ENCODE results near the gene CSF2.

Gene CSF2

DNA sequence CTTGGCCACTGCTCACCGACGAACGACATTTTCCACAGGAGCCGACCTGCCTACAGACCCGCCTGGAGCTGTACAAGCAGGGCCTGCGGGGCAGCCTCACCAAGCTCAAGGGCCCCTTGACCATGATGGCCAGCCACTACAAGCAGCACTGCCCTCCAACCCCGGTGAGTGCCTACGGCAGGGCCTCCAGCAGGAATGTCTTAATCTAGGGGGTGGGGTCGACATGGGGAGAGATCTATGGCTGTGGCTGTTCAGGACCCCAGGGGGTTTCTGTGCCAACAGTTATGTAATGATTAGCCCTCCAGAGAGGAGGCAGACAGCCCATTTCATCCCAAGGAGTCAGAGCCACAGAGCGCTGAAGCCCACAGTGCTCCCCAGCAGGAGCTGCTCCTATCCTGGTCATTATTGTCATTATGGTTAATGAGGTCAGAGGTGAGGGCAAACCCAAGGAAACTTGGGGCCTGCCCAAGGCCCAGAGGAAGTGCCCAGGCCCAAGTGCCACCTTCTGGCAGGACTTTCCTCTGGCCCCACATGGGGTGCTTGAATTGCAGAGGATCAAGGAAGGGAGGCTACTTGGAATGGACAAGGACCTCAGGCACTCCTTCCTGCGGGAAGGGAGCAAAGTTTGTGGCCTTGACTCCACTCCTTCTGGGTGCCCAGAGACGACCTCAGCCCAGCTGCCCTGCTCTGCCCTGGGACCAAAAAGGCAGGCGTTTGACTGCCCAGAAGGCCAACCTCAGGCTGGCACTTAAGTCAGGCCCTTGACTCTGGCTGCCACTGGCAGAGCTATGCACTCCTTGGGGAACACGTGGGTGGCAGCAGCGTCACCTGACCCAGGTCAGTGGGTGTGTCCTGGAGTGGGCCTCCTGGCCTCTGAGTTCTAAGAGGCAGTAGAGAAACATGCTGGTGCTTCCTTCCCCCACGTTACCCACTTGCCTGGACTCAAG, 1.5 kb downstream of the CSF2 start:
- H3K4me3 ChIP-seq (ENCODE audit: low read depth, low read length), result no peak overlapping the region
- TF ChIP-seq, protein P1, sequence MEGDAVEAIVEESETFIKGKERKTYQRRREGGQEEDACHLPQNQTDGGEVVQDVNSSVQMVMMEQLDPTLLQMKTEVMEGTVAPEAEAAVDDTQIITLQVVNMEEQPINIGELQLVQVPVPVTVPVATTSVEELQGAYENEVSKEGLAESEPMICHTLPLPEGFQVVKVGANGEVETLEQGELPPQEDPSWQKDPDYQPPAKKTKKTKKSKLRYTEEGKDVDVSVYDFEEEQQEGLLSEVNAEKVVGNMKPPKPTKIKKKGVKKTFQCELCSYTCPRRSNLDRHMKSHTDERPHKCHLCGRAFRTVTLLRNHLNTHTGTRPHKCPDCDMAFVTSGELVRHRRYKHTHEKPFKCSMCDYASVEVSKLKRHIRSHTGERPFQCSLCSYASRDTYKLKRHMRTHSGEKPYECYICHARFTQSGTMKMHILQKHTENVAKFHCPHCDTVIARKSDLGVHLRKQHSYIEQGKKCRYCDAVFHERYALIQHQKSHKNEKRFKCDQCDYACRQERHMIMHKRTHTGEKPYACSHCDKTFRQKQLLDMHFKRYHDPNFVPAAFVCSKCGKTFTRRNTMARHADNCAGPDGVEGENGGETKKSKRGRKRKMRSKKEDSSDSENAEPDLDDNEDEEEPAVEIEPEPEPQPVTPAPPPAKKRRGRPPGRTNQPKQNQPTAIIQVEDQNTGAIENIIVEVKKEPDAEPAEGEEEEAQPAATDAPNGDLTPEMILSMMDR (IDR thresholded peaks at IDR 0.05; ENCODE audit: low read depth, low read length), result no peak

DNA sequence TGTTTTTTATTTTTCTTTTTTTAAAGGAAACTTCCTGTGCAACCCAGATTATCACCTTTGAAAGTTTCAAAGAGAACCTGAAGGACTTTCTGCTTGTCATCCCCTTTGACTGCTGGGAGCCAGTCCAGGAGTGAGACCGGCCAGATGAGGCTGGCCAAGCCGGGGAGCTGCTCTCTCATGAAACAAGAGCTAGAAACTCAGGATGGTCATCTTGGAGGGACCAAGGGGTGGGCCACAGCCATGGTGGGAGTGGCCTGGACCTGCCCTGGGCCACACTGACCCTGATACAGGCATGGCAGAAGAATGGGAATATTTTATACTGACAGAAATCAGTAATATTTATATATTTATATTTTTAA, 2.1 kb downstream of the CSF2 start:
- TF ChIP-seq, protein P1 (IDR thresholded peaks at IDR 0.05; ENCODE audit: low read depth, low read length), result no peak
- no peak overlapping the region for H3K4me3 ChIP-seq (ENCODE audit: low read depth, low read length)

DNA sequence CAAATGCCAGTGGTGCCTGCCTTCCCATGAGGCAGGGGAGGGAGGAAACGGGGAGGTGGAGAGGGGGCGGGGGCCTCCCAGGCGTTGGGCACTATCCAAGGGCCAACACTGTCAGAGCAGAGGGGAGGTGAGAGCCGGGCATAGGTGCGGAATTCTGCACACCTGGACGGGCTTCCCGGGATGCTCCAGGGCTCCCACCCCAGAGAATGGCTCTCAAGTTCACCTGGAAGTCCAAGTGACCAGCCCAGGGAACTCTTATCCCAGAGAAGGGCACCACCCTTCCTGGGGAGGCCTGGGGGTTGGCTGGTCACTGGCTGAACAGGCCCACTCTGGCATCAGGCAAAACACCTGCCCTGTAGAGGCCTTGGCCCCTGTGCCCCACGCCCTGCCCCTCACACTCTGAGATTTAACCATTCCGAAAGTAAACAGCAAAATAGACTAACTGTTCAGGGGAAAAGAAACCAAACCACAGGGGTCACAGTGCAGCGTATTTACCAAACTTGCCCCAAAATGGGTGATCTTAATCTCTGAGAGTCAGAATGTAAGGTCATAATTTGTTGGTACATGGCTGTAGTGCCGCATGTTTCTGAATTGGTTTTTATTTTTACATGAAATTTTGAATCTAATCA, 2.7 kb downstream of the CSF2 start:
- TF ChIP-seq, protein P1 (IDR thresholded peaks at IDR 0.05; ENCODE audit: low read depth, low read length), result no peak
- H3K4me3 ChIP-seq (ENCODE audit: low read depth, low read length), result no peak overlapping the region

DNA sequence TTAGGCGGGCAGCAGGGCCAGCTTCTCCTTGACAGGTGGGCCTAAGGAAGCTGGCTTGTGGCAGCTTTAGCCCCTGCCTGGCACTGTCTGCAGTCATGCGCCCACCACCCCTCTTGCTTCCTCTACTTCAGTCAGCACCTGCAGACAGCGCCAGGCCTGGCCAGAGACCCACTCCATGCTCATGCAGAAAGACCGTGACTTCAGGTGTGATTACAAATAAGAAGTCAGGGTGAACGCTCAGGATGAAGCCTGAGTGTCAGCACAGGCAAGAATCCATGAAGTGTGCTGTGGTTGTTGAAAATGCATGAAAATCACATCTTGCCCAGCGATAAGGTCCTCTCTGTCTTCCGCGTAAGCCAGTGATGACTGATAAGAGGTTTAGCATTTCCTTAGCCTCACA, 3.4 kb downstream of the CSF2 start:
- TF ChIP-seq, protein P1 (IDR thresholded peaks at IDR 0.05; ENCODE audit: low read depth, low read length), result no peak
- no peak overlapping the region for H3K4me3 ChIP-seq (ENCODE audit: low read depth, low read length)

DNA sequence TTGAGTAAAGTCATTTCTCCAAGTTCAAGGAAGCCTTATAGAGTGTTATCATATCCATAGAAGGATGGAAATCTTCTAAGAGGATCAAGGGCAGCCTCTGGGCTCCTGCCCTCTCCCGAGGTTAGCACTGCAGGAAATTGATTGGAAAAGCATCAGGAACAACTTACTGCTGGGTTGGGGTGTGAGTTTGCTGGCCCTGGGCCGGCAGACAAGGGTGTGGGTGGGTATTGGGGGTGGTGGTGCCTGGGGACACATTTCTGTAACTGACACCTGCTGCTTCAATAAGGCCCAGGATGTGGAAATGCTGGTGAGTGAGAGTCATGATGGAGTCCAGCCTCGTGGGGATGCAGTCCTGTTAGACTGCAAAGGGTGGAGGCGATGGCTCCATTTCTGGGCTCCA, 5.5 kb downstream of the CSF2 start:
- TF ChIP-seq, protein P1 (IDR thresholded peaks at IDR 0.05; ENCODE audit: low read depth, low read length), result no peak
- H3K4me3 ChIP-seq (ENCODE audit: low read depth, low read length), result no peak overlapping the region

DNA sequence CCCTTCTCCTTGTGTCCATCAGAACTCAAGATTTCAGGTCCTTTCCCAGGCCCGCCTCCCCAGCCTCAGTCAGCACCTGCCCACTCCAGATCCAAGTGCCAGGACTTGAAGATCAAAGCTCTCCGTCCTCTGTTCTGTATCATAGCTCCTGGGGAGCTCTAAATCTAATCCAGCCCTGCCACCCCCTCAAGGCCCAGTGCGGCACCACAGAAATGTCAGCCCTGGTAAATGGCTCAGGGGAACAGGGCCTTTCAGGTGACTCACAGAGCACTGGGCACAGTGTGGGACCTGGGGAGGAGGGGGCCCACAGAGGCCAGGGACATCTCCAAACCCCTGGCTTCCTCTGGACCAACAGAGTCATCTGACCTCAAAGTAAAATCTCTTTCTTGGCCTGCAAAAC, 6.0 kb downstream of the CSF2 start:
- no peak overlapping the region for H3K4me3 ChIP-seq (ENCODE audit: low read depth, low read length)
- TF ChIP-seq, protein P1 (IDR thresholded peaks at IDR 0.05; ENCODE audit: low read depth, low read length), result no peak

DNA sequence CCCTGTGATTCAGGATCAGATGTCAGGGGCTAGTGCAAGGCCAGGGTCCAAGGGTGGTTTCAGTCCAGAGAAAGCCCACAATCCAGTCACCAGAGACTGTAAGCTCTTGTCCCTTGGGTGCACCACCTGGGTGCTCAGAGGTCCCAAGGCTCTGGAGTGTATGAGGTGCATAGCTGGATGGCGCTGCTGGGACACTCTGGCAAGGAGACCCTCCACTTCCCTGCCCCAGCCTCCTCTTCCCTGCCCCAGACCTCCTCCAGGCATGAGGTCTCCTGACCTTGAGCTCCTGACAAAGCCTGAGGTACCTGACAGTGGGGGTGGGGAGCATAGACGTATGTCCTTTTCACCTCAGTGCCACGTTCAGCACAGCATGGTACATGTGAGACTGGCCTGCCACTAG, 7.0 kb downstream of the CSF2 start:
- H3K4me3 ChIP-seq (ENCODE audit: low read depth, low read length), result no peak overlapping the region
- TF ChIP-seq, protein P1 (IDR thresholded peaks at IDR 0.05; ENCODE audit: low read depth, low read length), result no peak
